ENCODE measurements around the gene ARHGDIA. TPM values are rescaled to one million over a fixed set of nuclear protein-coding genes. Genes with fewer than 3 reads are reported as not detected.

The ARHGDIA gene
- total and polyA plus RNA-seq, 2 of the 8 experiments (the other 6 are each of a cell fraction or from before 2014, with no cell fraction given) = 62.4 to 217 TPM

GRCh38 chr17:81903415-81903831 lies 32.3 kb upstream of the ARHGDIA start (continued):
- no peak for TF ChIP-seq RNF2 (IDR thresholded peaks at IDR 0.05; ENCODE audit: borderline replicate concordance, low read depth, low read length, missing control alignments, poor library complexity, severe bottlenecking)
